A549 (cell line): ENCODE data around the gene NECTIN4. TPM values are rescaled to one million over a fixed set of nuclear protein-coding genes. Genes with fewer than 3 reads are reported as not detected.

Experiments used
- ATAC-seq, 2 experiments: fragments of 200-7000 bp in 1 of 2; fragments of >200 bp in 1 of 2; cut with Nextera tagmentation in 1 of 2; cut with Tn5 transposase in 1 of 2; 3 replicates each; pipeline versions ENCODE4 v1.8.0 to v1.9.1; 2018 to 2020; ENCODE audit warnings: mild to moderate bottlenecking in 1 of 2, moderate library complexity in 1 of 2
- CTCF ChIA-PET: fragments of 300-600 bp; sonication (Branson Sonifier 250); formaldehyde crosslinking; extraction: SDS; loops from one replicate; lab custom pipeline; 2021; ENCODE audit warnings: antibody characterized with exemption, inconsistent platforms; lab: Yijun Ruan, JAX
- POLR2A ChIA-PET: fragments of 350-600 bp; formaldehyde crosslinking; extraction: SDS; loops from one replicate; lab custom pipeline; 2021; ENCODE audit warnings: antibody characterized with exemption, inconsistent platforms; lab: Yijun Ruan, JAX
- DNase-seq, 2 experiments: peaks; one replicate each; pipeline versions ENCODE4 v3.0.0 to v3.0.0-alpha.2; 2011 to 2016; ENCODE audit warnings: low read depth in 1 of 2, low spot score in 1 of 2
- FAIRE-seq: peaks from 2 replicates; lab custom pipeline; 2011; peaks lifted over from hg19 to GRCh38; lab: Jason Lieb, UNC
- H3K27ac ChIP-seq, 2 experiments: fragments of >200 bp; sonication (Bioruptor Twin); formaldehyde crosslinking; 3 replicates each; pipeline ENCODE4 v1.5.1; 2016 to 2017
- H3K4me1 ChIP-seq: fragments of >200 bp; sonication (Bioruptor Twin); formaldehyde crosslinking; 3 replicates; pipeline ENCODE4 v1.6.1; 2016
- H3K4me2 ChIP-seq: fragments of >200 bp; sonication (Bioruptor Twin); formaldehyde crosslinking; 3 replicates; pipeline ENCODE4 v1.6.1; 2016
- H3K4me3 ChIP-seq: fragments of >200 bp; sonication (Bioruptor Twin); formaldehyde crosslinking; 3 replicates; pipeline ENCODE4 v1.5.1; 2016
- H3K9me3 ChIP-seq: fragments of >200 bp; sonication (Bioruptor Twin); formaldehyde crosslinking; 3 replicates; pipeline ENCODE4 v1.6.1; 2016
- BCL3 ChIP-seq: fragments of >200 bp; sonication (Bioruptor Twin); formaldehyde crosslinking; IDR thresholded peaks from 3 replicates; pipeline ENCODE4 v1.6.1; 2016
- BHLHE40 ChIP-seq: IDR thresholded peaks from 2 replicates; pipeline ENCODE4 v1.6.1; 2012; ENCODE audit warnings: low read depth, low read length, inconsistent platforms
- CBX2 ChIP-seq: fragments of 200-600 bp; sonication (generic); IDR thresholded peaks from 2 replicates; pipeline ENCODE4 v1.6.1; 2016; ENCODE audit warnings: low read depth, mild to moderate bottlenecking, borderline replicate concordance
- CHD2 ChIP-seq: fragments of 150-350 bp; IDR thresholded peaks from 2 replicates; pipeline ENCODE4 v1.6.1; 2014; ENCODE audit warnings: low read length; ENCODE audit not compliant: partially characterized antibody
- EHMT2 ChIP-seq: fragments of 200-600 bp; sonication (generic); IDR thresholded peaks from 2 replicates; pipeline ENCODE4 v1.6.1; 2016; ENCODE audit warnings: antibody characterized with exemption, low read depth, mild to moderate bottlenecking, moderate library complexity
- ESRRA ChIP-seq: fragments of 150-350 bp; IDR thresholded peaks from 2 replicates; pipeline ENCODE4 v1.6.1; 2014; ENCODE audit warnings: mild to moderate bottlenecking, low read length, borderline replicate concordance
- FOSB ChIP-seq: fragments of 250-450 bp; sonication (Bioruptor Pico); IDR thresholded peaks from 2 replicates; pipeline ENCODE4 v1.5.0; 2020; ENCODE audit warnings: mild to moderate bottlenecking, moderate library complexity
- FOSL2 ChIP-seq, 2 experiments: fragments of 450-650 bp in 1 of 2; fragments of >200 bp in 1 of 2; sonication (Bioruptor Twin) in 1 of 2; formaldehyde crosslinking; IDR thresholded peaks; 2 replicates each; pipeline versions ENCODE4 v1.5.0 to v1.6.1; 2016 to 2020; ENCODE audit warnings: mild to moderate bottlenecking in 1 of 2, moderate library complexity in 1 of 2
- FOXS1 ChIP-seq: fragments of 250-450 bp; sonication (Bioruptor Pico); IDR thresholded peaks from 2 replicates; pipeline ENCODE4 v1.5.0; 2020; ENCODE audit warnings: mild to moderate bottlenecking, moderate library complexity
- GATA3 ChIP-seq: IDR thresholded peaks from 2 replicates; pipeline ENCODE4 v1.6.1; 2012; ENCODE audit warnings: borderline replicate concordance
- HMGXB4 ChIP-seq: fragments of 250-450 bp; sonication (Bioruptor Pico); IDR thresholded peaks from 2 replicates; pipeline ENCODE4 v1.5.0; 2021; ENCODE audit warnings: mild to moderate bottlenecking, moderate library complexity, borderline replicate concordance
- HOXB13 ChIP-seq: fragments of 250-450 bp; sonication (Bioruptor Pico); IDR thresholded peaks from 2 replicates; pipeline ENCODE4 v1.5.0; 2020; ENCODE audit warnings: low read depth, mild to moderate bottlenecking, moderate library complexity
- JUN ChIP-seq, 2 experiments: fragments of >200 bp; sonication (Bioruptor Twin); formaldehyde crosslinking; IDR thresholded peaks; 2 replicates in 1 of 2; 3 replicates in 1 of 2; pipeline ENCODE4 v1.6.1; 2016 to 2017
- KDM5A ChIP-seq: fragments of 200-600 bp; sonication (generic); IDR thresholded peaks from 2 replicates; pipeline ENCODE4 v1.6.1; 2016; ENCODE audit warnings: antibody characterized with exemption, mild to moderate bottlenecking
- MAFK ChIP-seq: fragments of 450-650 bp; IDR thresholded peaks from 2 replicates; pipeline ENCODE4 v1.6.1; 2014; ENCODE audit not compliant: partially characterized antibody
- PHF8 ChIP-seq: fragments of 200-600 bp; sonication (generic); IDR thresholded peaks from 2 replicates; pipeline ENCODE4 v1.6.1; 2016; ENCODE audit warnings: low read depth, mild to moderate bottlenecking, antibody characterized with exemption, moderate library complexity, borderline replicate concordance
- POLR2AphosphoS2 ChIP-seq: conservative IDR thresholded peaks from 2 replicates; pipeline ENCODE4 v1.6.1; 2012; ENCODE audit warnings: low read length, improper control_type of control experiment, inconsistent platforms
- RAD21 ChIP-seq, 2 experiments: fragments of >200 bp in 1 of 2; sonication (Bioruptor Twin) in 1 of 2; formaldehyde crosslinking in 1 of 2; IDR thresholded peaks in 1 of 2; conservative IDR thresholded peaks in 1 of 2; 2 replicates in 1 of 2; 3 replicates in 1 of 2; pipeline ENCODE4 v1.6.1; 2012 to 2018; ENCODE audit warnings: inconsistent platforms in 1 of 2
- RARB ChIP-seq: fragments of 250-450 bp; sonication (Bioruptor Pico); IDR thresholded peaks from 2 replicates; pipeline ENCODE4 v1.8.0; 2021; ENCODE audit warnings: mild to moderate bottlenecking, moderate library complexity
- RCOR1 ChIP-seq: fragments of 150-350 bp; IDR thresholded peaks from 2 replicates; pipeline ENCODE4 v1.6.1; 2014; ENCODE audit warnings: antibody characterized with exemption, low read length, low read depth
- TP53 ChIP-seq: fragments of 250-450 bp; sonication (Bioruptor Pico); IDR thresholded peaks from 2 replicates; pipeline ENCODE4 v1.5.0; 2021; ENCODE audit warnings: mild to moderate bottlenecking, moderate library complexity
- ZC3H11A ChIP-seq: fragments of 450-650 bp; IDR thresholded peaks from 2 replicates; pipeline ENCODE4 v1.6.1; 2014; ENCODE audit warnings: antibody characterized with exemption, mild to moderate bottlenecking
- WGBS: methylation state at CpG from one replicate; pipeline ENCODE4 v1.1.6; 2017; ENCODE audit errors: missing lambda C conversion rate; 5-methylcytosine and 5-hydroxymethylcytosine counted together
- polyA plus RNA-seq, 4 experiments: library from polyadenylated mRNA; depleted of rRNA in 3 of 4; stranded (reverse); fragments of >200 nt; fragmentation: RNase III in 1 of 4; extraction: RNeasy Plus Mini Kit Qiagen cat#74134 plus additional on column Dnase treatment in 1 of 4; gene quantifications; 2 replicates in 3 of 4; 3 replicates in 1 of 4; pipeline ENCODE4 v1.2.3, GENCODE V29; 2011 to 2017
- TF ChIP-seq, protein P1 (sequence below): IDR thresholded peaks from 2 replicates; pipeline ENCODE4 v1.6.1; 2012; ENCODE audit warnings: low read depth, borderline replicate concordance
- TF ChIP-seq, protein P2 (sequence below): IDR thresholded peaks from 2 replicates; pipeline ENCODE4 v1.6.1; 2012

The NECTIN4 gene
- polyA plus RNA-seq, 2 of the 4 experiments (the other 2 are of a cell fraction) = 1.5 to 4.3 TPM

DNA sequence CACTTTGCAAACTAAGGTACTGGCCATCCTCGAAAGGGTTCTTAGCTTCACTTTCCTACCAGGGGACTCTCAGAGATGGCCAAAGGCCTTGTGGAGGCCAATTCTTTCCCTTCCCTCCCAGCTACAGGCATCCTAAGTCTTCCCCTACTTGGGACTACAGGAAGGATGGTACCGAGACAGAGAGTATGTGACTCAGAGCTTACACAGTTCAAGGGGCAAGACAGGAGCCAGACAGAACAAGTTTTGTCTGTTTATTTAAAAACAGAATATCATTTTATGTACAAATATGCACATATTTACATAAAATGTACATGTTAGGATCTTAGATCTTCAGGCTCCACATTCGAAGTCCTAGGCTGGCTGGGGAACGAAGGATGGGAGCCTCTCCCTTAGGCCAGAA, 18.6 kb downstream of the NECTIN4 start:
- ATAC-seq (no peak), FAIRE-seq (no peak), DNase-seq (no peak)
- Histone ChIP-seq H3K4me1 (peaks cover 27% of the 10 kb centered on the region), H3K27ac (no peak overlapping the region), H3K9me3 (no peaks in the 10 kb centered on the region), H3K4me3 (no peak overlapping the region), H3K4me2 (no peak overlapping the region)
- ChIA-PET CTCF (interaction anchor here (0.6 to 13.9 kb wide), 24 partner anchors 9 to 121 kb away, joined by 3 to 319 read pairs (median 7); partner anchors contain the start of genes B4GALT3, ITLN2, KLHDC9 and NECTIN4), POLR2A (interaction anchor here (0.6 kb wide), 1 partner anchor 71 kb away, joined by 4 read pairs; no protein-coding TSS in a partner anchor)
- TF ChIP-seq KDM5A (no peak), FOXS1 (CRISPR knock-in tag) (no peak), HMGXB4 (no peak), FOSB (CRISPR knock-in tag) (no peak), CHD2 (no peak), EHMT2 (no peak), BHLHE40 (no peak), ZC3H11A (no peak), HOXB13 (CRISPR knock-in tag) (no peak), PHF8 (no peak), GATA3 (no peak), RAD21 (conservative IDR thresholded peaks at IDR 0.05 in 1 of 2, IDR thresholded peaks at IDR 0.05 in 1 of 2) (no peak), FOSL2 (IDR thresholded peaks at IDR 0.05) (no peak), FOSL2 (CRISPR knock-in tag; IDR thresholded peaks at IDR 0.05) (no peak), JUN (IDR thresholded peaks at IDR 0.05) (no peak), ESRRA (no peak), MAFK (no peak)
- TF ChIP-seq, protein P1, sequence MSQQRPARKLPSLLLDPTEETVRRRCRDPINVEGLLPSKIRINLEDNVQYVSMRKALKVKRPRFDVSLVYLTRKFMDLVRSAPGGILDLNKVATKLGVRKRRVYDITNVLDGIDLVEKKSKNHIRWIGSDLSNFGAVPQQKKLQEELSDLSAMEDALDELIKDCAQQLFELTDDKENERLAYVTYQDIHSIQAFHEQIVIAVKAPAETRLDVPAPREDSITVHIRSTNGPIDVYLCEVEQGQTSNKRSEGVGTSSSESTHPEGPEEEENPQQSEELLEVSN = no peak
- TF ChIP-seq, protein P2, sequence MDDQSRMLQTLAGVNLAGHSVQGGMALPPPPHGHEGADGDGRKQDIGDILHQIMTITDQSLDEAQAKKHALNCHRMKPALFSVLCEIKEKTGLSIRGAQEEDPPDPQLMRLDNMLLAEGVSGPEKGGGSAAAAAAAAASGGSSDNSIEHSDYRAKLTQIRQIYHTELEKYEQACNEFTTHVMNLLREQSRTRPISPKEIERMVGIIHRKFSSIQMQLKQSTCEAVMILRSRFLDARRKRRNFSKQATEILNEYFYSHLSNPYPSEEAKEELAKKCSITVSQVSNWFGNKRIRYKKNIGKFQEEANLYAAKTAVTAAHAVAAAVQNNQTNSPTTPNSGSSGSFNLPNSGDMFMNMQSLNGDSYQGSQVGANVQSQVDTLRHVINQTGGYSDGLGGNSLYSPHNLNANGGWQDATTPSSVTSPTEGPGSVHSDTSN = no peak
- 67% methylated on average over 4 of the region's 4 CpGs for WGBS

- DNase-seq (no peak), FAIRE-seq (no peak), ATAC-seq (no peak)
- ChIA-PET CTCF (interaction anchor here (0.7 to 13.9 kb wide), 10 partner anchors 10 to 122 kb away, joined by 3 to 319 read pairs (median 7); partner anchors contain the start of genes KLHDC9 and NECTIN4), POLR2A (no interaction called here)
- no peaks in the 10 kb centered on the region for H3K9me3 ChIP-seq
- no peak within 1 kb of the TSS for H3K4me2 ChIP-seq
- H3K4me3 ChIP-seq = no peak within 1 kb of the TSS
- 88% methylated on average over 9 of the region's 9 CpGs for whole genome bisulfite sequencing
- no peak for TF ChIP-seq RARB (CRISPR knock-in tag)
- TF ChIP-seq PHF8 = no peak
- no peak for TF ChIP-seq CBX2
- TF ChIP-seq POLR2AphosphoS2 = no peak
- no peak for TF ChIP-seq BCL3
- no peak for TF ChIP-seq TP53 (CRISPR knock-in tag)
- no peak for TF ChIP-seq RCOR1
- H3K27ac ChIP-seq = 0 out of 6 replicates have a peak within 1 kb of the TSS, but pooled peaks of 1 of the 2 experiments have one; percentile 18
- peaks cover 23% of the 10 kb centered on the region for H3K4me1 ChIP-seq
These were observed 19.6 kb downstream of the NECTIN4 start, which contains the start of gene ARHGAP30 for GRCh38 chr1:161069731-161070270. Gene ARHGAP30, minus strand, starts transcription at chr1:161069891. Its CDS starts 267 bp downstream, at chr1:161069624.
